ENCODE measurements around the gene ATP11B.

GRCh38 chr3:182909318-182910040 lies 116.2 kb downstream of the ATP11B start:
- TF ChIP-seq CTCF (IDR thresholded peaks at IDR 0.05): peak in 2 of 3 experiments; percentile 12 to 58
- no peak for TF ChIP-seq POLR2A (IDR thresholded peaks at IDR 0.05)
